WTC11 (cell line): ENCODE measurements around the gene ZC2HC1C. TPM values are rescaled to one million over a fixed set of nuclear protein-coding genes. Genes with fewer than 3 reads are reported as not detected.

Source experiments
- ATAC-seq: fragments of 200-7000 bp; cut with Tn5 transposase; 2 replicates; pipeline ENCODE4 v1.10.0; 2021; ENCODE audit warnings: mild to moderate bottlenecking, moderate library complexity
- CTCF ChIA-PET: fragments of 300-600 bp; sonication (Branson Sonifier 250); formaldehyde crosslinking; loops from one replicate; lab custom pipeline; 2021; ENCODE audit warnings: antibody characterized with exemption; lab: Charles Lee
- POLR2A ChIA-PET: fragments of 350-600 bp; sonication (Branson Sonifier 250); formaldehyde crosslinking; loops from one replicate; lab custom pipeline; 2021; ENCODE audit warnings: antibody characterized with exemption; lab: Charles Lee
- DNase-seq: peaks from one replicate; pipeline ENCODE4 v3.0.0; 2021; ENCODE audit warnings: low spot score
- H3K27ac Mint-ChIP-seq: 2 replicates; pipeline ENCODE4 v1.8.0; 2021; ENCODE audit warnings: mixed read lengths
- H3K27me3 Mint-ChIP-seq: 2 replicates; pipeline ENCODE4 v1.8.0; 2021; ENCODE audit warnings: low read depth, mild to moderate bottlenecking, moderate library complexity, mixed read lengths
- H3K36me3 Mint-ChIP-seq: 2 replicates; pipeline ENCODE4 v1.8.0; 2021; ENCODE audit warnings: mixed read lengths
- H3K4me1 Mint-ChIP-seq: 2 replicates; pipeline ENCODE4 v1.8.0; 2022; ENCODE audit warnings: mixed read lengths
- H3K4me3 Mint-ChIP-seq: 2 replicates; pipeline ENCODE4 v1.8.0; 2021; ENCODE audit warnings: mild to moderate bottlenecking, moderate library complexity, mixed read lengths
- H3K9me3 Mint-ChIP-seq: 2 replicates; pipeline ENCODE4 v1.8.0; 2021; ENCODE audit warnings: mixed read lengths
- ATF6 ChIP-seq: sonication (generic); formaldehyde crosslinking; IDR thresholded peaks from 2 replicates; pipeline ENCODE4 v1.8.1; 2023; ENCODE audit warnings: mild to moderate bottlenecking, missing genetic modification reagents
- ELF4 ChIP-seq: sonication (generic); formaldehyde crosslinking; IDR thresholded peaks from 2 replicates; pipeline ENCODE4 v1.8.1; 2022; ENCODE audit warnings: low read depth, mild to moderate bottlenecking, moderate library complexity, missing genetic modification reagents
- EMX1 ChIP-seq: fragments of 250-450 bp; sonication (Bioruptor Pico); IDR thresholded peaks from 2 replicates; pipeline ENCODE4 v1.8.0; 2021; ENCODE audit warnings: mild to moderate bottlenecking
- FOXJ3 ChIP-seq: sonication (generic); formaldehyde crosslinking; IDR thresholded peaks from 2 replicates; pipeline ENCODE4 v1.9.0; 2021; ENCODE audit warnings: missing genetic modification reagents, mild to moderate bottlenecking, borderline replicate concordance
- FOXK1 ChIP-seq: sonication (generic); formaldehyde crosslinking; IDR thresholded peaks from 2 replicates; pipeline ENCODE4 v1.8.0; 2022; ENCODE audit warnings: mild to moderate bottlenecking, moderate library complexity, missing genetic modification reagents
- FOXP1 ChIP-seq: sonication (generic); formaldehyde crosslinking; IDR thresholded peaks from 2 replicates; pipeline ENCODE4 v1.8.0; 2022; ENCODE audit warnings: missing genetic modification reagents, mild to moderate bottlenecking, moderate library complexity, borderline replicate concordance
- GRHL2 ChIP-seq: fragments of 250-450 bp; sonication (Bioruptor Pico); IDR thresholded peaks from 2 replicates; pipeline ENCODE4 v1.8.0; 2022; ENCODE audit warnings: mild to moderate bottlenecking, moderate library complexity; ENCODE audit not compliant: insufficient replicate concordance, severe bottlenecking
- HMGA2 ChIP-seq: fragments of 250-450 bp; sonication (Bioruptor Pico); IDR thresholded peaks from 2 replicates; pipeline ENCODE4 v1.4.0; 2021; ENCODE audit warnings: mild to moderate bottlenecking, moderate library complexity
- JUN ChIP-seq: sonication (generic); formaldehyde crosslinking; IDR thresholded peaks from 2 replicates; pipeline ENCODE4 v1.8.0; 2023; ENCODE audit warnings: mild to moderate bottlenecking, missing genetic modification reagents
- KAT7 ChIP-seq: sonication (generic); formaldehyde crosslinking; IDR thresholded peaks from 2 replicates; pipeline ENCODE4 v1.8.1; 2023; ENCODE audit warnings: missing genetic modification reagents, mild to moderate bottlenecking, borderline replicate concordance
- MAX ChIP-seq: sonication (generic); formaldehyde crosslinking; IDR thresholded peaks from 2 replicates; pipeline ENCODE4 v1.8.0; 2022; ENCODE audit warnings: mild to moderate bottlenecking, missing genetic modification reagents
- MXD4 ChIP-seq: fragments of 250-450 bp; sonication (Bioruptor Pico); IDR thresholded peaks from 2 replicates; pipeline ENCODE4 v1.8.0; 2021; ENCODE audit warnings: mild to moderate bottlenecking, moderate library complexity, borderline replicate concordance
- NFYB ChIP-seq: sonication (generic); formaldehyde crosslinking; conservative IDR thresholded peaks from 2 replicates; pipeline ENCODE4 v1.8.0; 2022; ENCODE audit warnings: low read depth, missing genetic modification reagents
- NR1H2 ChIP-seq: sonication (generic); formaldehyde crosslinking; IDR thresholded peaks from 2 replicates; pipeline ENCODE4 v1.9.0; 2021; ENCODE audit warnings: mild to moderate bottlenecking, moderate library complexity, missing genetic modification reagents
- PRDM15 ChIP-seq: sonication (generic); formaldehyde crosslinking; IDR thresholded peaks from 2 replicates; pipeline ENCODE4 v1.8.0; 2022; ENCODE audit warnings: missing genetic modification reagents
- PRRX2 ChIP-seq: fragments of 250-450 bp; sonication (Bioruptor Pico); IDR thresholded peaks from 2 replicates; pipeline ENCODE4 v1.8.0; 2021; ENCODE audit warnings: mild to moderate bottlenecking
- SMAD4 ChIP-seq: sonication (generic); formaldehyde crosslinking; IDR thresholded peaks from 2 replicates; pipeline ENCODE4 v1.8.0; 2022; ENCODE audit warnings: mild to moderate bottlenecking, missing genetic modification reagents
- ZNF219 ChIP-seq: sonication (generic); formaldehyde crosslinking; IDR thresholded peaks from 2 replicates; pipeline ENCODE4 v1.8.0; 2023; ENCODE audit warnings: missing genetic modification reagents, mild to moderate bottlenecking, borderline replicate concordance
- ZNF232 ChIP-seq: sonication (generic); formaldehyde crosslinking; IDR thresholded peaks from 2 replicates; pipeline ENCODE4 v1.8.0; 2022; ENCODE audit warnings: mild to moderate bottlenecking, missing genetic modification reagents
- ZNF396 ChIP-seq: fragments of 250-450 bp; sonication (Bioruptor Pico); IDR thresholded peaks from 2 replicates; pipeline ENCODE4 v1.8.0; 2021; ENCODE audit warnings: mild to moderate bottlenecking, moderate library complexity, borderline replicate concordance
- ZNF671 ChIP-seq: fragments of 250-450 bp; sonication (Bioruptor Pico); IDR thresholded peaks from 2 replicates; pipeline ENCODE4 v1.8.0; 2021; ENCODE audit warnings: mild to moderate bottlenecking
- total RNA-seq: library from RNA; stranded (reverse); gene quantifications from 3 replicates; pipeline ENCODE4 v1.2.3, GENCODE V29; 2021
- TF ChIP-seq, protein P1 (sequence below): fragments of 250-450 bp; sonication (Bioruptor Pico); IDR thresholded peaks from 2 replicates; pipeline ENCODE4 v1.9.0; 2021; ENCODE audit warnings: moderate library complexity, mild to moderate bottlenecking, inconsistent platforms, borderline replicate concordance
- TF ChIP-seq, protein P2 (sequence below): sonication (generic); formaldehyde crosslinking; IDR thresholded peaks from 2 replicates; pipeline ENCODE4 v1.8.0; 2022; ENCODE audit warnings: mild to moderate bottlenecking, missing genetic modification reagents
- TF ChIP-seq, protein P3 (sequence below): sonication (generic); formaldehyde crosslinking; IDR thresholded peaks from 2 replicates; pipeline ENCODE4 v1.8.1; 2022; ENCODE audit warnings: mild to moderate bottlenecking, missing genetic modification reagents, moderate library complexity, borderline replicate concordance
- TF ChIP-seq, protein P4 (sequence below): fragments of 250-450 bp; sonication (Bioruptor Pico); IDR thresholded peaks from 2 replicates; pipeline ENCODE4 v1.9.0; 2021; ENCODE audit warnings: mild to moderate bottlenecking, borderline replicate concordance

The ZC2HC1C gene
- total RNA-seq, 1 experiment from 2014 or later, result 1.6 TPM

DNA sequence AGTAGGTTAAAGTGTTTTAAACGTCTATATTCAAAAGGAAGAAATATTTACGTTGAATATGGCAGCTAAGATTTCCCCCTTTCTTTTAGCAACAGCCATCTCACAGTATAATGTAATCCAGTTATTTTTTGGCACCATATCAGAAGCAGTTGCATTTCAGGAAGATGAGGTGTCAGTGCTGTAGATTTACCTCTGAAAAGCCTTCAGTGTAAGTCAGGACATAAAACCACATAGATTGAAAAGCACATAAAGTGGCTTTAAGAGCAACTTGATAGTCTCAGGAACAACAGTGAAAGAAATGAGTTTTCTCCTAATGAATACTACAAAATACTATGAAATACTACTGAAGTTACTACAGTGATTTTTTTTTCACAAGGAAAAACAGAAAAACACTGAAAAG, 25.1 kb upstream of the ZC2HC1C start (continued):
- TF ChIP-seq PRDM15 (CRISPR knock-in tag), result no peak
- TF ChIP-seq, protein P1, sequence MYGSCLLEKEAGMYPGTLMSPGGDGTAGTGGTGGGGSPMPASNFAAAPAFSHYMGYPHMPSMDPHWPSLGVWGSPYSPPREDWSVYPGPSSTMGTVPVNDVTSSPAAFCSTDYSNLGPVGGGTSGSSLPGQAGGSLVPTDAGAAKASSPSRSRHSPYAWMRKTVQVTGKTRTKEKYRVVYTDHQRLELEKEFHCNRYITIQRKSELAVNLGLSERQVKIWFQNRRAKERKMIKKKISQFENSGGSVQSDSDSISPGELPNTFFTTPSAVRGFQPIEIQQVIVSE, result no peak
- no peak for TF ChIP-seq JUN (CRISPR knock-in tag)
- TF ChIP-seq NFYB (CRISPR knock-in tag), result no peak
- no peak for TF ChIP-seq GRHL2 (CRISPR knock-in tag)
- no peak for TF ChIP-seq ZNF232 (CRISPR knock-in tag)
- TF ChIP-seq, protein P2, sequence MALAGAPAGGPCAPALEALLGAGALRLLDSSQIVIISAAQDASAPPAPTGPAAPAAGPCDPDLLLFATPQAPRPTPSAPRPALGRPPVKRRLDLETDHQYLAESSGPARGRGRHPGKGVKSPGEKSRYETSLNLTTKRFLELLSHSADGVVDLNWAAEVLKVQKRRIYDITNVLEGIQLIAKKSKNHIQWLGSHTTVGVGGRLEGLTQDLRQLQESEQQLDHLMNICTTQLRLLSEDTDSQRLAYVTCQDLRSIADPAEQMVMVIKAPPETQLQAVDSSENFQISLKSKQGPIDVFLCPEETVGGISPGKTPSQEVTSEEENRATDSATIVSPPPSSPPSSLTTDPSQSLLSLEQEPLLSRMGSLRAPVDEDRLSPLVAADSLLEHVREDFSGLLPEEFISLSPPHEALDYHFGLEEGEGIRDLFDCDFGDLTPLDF (CRISPR knock-in tag), result no peak
- no peak for TF ChIP-seq HMGA2 (CRISPR knock-in tag)
- TF ChIP-seq FOXJ3, result no peak
- no peak for TF ChIP-seq EMX1
- TF ChIP-seq, protein P3, sequence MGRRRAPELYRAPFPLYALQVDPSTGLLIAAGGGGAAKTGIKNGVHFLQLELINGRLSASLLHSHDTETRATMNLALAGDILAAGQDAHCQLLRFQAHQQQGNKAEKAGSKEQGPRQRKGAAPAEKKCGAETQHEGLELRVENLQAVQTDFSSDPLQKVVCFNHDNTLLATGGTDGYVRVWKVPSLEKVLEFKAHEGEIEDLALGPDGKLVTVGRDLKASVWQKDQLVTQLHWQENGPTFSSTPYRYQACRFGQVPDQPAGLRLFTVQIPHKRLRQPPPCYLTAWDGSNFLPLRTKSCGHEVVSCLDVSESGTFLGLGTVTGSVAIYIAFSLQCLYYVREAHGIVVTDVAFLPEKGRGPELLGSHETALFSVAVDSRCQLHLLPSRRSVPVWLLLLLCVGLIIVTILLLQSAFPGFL, result no peak
- no peak for TF ChIP-seq FOXP1 (CRISPR knock-in tag)
- TF ChIP-seq ELF4 (CRISPR knock-in tag), result no peak

GRCh38 chr14:75044752-75045151, 24.7 kb upstream of the ZC2HC1C start:
- ChIA-PET CTCF (interaction anchor here (0.7 kb wide), 1 partner anchor 184 kb away, joined by 3 read pairs; no protein-coding TSS in a partner anchor), POLR2A (no interaction called here)
- no peaks in the 10 kb centered on the region for H3K9me3 Mint-ChIP-seq
- TF ChIP-seq NFYB (CRISPR knock-in tag), result no peak
- no peak for TF ChIP-seq NR1H2 (CRISPR knock-in tag)
- no peak for TF ChIP-seq MAX (CRISPR knock-in tag)
- TF ChIP-seq ZNF219, result no peak
- TF ChIP-seq FOXP1 (CRISPR knock-in tag), result no peak
- no peak for TF ChIP-seq KAT7 (CRISPR knock-in tag)
- TF ChIP-seq ATF6 (CRISPR knock-in tag), result no peak
- TF ChIP-seq, protein P4, sequence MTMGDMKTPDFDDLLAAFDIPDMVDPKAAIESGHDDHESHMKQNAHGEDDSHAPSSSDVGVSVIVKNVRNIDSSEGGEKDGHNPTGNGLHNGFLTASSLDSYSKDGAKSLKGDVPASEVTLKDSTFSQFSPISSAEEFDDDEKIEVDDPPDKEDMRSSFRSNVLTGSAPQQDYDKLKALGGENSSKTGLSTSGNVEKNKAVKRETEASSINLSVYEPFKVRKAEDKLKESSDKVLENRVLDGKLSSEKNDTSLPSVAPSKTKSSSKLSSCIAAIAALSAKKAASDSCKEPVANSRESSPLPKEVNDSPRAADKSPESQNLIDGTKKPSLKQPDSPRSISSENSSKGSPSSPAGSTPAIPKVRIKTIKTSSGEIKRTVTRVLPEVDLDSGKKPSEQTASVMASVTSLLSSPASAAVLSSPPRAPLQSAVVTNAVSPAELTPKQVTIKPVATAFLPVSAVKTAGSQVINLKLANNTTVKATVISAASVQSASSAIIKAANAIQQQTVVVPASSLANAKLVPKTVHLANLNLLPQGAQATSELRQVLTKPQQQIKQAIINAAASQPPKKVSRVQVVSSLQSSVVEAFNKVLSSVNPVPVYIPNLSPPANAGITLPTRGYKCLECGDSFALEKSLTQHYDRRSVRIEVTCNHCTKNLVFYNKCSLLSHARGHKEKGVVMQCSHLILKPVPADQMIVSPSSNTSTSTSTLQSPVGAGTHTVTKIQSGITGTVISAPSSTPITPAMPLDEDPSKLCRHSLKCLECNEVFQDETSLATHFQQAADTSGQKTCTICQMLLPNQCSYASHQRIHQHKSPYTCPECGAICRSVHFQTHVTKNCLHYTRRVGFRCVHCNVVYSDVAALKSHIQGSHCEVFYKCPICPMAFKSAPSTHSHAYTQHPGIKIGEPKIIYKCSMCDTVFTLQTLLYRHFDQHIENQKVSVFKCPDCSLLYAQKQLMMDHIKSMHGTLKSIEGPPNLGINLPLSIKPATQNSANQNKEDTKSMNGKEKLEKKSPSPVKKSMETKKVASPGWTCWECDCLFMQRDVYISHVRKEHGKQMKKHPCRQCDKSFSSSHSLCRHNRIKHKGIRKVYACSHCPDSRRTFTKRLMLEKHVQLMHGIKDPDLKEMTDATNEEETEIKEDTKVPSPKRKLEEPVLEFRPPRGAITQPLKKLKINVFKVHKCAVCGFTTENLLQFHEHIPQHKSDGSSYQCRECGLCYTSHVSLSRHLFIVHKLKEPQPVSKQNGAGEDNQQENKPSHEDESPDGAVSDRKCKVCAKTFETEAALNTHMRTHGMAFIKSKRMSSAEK (CRISPR knock-in tag), result no peak
- TF ChIP-seq ZNF671 (CRISPR knock-in tag), result no peak
- TF ChIP-seq FOXK1 (CRISPR knock-in tag), result no peak
- TF ChIP-seq SMAD4 (CRISPR knock-in tag), result no peak
- TF ChIP-seq PRRX2 (CRISPR knock-in tag), result no peak
- no peak for TF ChIP-seq MXD4 (CRISPR knock-in tag)
- no peak for TF ChIP-seq ZNF396 (CRISPR knock-in tag)
- TF ChIP-seq JUN (CRISPR knock-in tag), result no peak

More at GRCh38 chr14:75044752-75045151, 24.7 kb upstream of the ZC2HC1C start:
- ATAC-seq (no peak), DNase-seq (no peak)
- no peak overlapping the region for H3K27ac Mint-ChIP-seq
- H3K4me3 Mint-ChIP-seq, result no peak overlapping the region
- H3K36me3 Mint-ChIP-seq, result peaks cover 19% of the 10 kb centered on the region
- H3K27me3 Mint-ChIP-seq, result no peaks in the 10 kb centered on the region
- H3K4me1 Mint-ChIP-seq, result no peaks in the 10 kb centered on the region; the same call in 1 of the 2 replicates
